ENCODE measurements around the gene FBXL13.
"Not testable (repeated sequence)": the region's sequence is repeated elsewhere in the genome, so short reads cannot be mapped to it uniquely, and the experiment has no call there.

FBXL13 gene

DNA sequence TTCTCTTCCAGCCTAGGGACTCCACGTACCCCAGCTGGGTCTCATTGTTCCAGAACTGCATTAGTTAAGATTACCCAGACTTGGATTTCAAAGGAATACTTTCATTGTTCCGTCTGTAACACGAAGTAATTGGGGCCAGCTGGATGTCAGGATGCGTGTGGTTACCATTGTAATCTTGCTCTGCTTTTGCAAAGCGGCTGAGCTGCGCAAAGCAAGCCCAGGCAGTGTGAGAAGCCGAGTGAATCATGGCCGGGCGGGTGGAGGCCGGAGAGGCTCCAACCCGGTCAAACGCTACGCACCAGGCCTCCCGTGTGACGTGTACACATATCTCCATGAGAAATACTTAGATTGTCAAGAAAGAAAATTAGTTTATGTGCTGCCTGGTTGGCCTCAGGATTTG lies 140.8 kb downstream of the FBXL13 start:
- no peak for DNase-seq

DNA sequence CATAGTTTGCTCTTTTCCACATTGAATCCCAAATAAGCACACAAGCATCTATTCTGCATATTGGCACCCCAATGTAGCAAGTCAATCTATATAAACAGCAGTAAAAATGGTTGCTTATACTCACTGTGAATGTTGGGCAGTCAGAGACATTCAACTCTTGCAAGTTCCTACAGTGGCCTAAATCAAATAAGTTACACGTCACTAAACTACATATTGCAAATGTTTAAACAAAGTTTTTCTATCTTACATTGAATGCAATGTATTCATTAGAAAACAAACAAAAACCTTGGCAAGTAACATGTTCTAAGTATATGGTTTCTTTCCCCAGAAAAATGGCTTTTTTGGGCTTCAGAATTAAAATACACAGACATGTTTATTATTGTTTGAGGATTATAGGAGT lies 142.8 kb downstream of the FBXL13 start:
- DNase-seq = no peak

DNA sequence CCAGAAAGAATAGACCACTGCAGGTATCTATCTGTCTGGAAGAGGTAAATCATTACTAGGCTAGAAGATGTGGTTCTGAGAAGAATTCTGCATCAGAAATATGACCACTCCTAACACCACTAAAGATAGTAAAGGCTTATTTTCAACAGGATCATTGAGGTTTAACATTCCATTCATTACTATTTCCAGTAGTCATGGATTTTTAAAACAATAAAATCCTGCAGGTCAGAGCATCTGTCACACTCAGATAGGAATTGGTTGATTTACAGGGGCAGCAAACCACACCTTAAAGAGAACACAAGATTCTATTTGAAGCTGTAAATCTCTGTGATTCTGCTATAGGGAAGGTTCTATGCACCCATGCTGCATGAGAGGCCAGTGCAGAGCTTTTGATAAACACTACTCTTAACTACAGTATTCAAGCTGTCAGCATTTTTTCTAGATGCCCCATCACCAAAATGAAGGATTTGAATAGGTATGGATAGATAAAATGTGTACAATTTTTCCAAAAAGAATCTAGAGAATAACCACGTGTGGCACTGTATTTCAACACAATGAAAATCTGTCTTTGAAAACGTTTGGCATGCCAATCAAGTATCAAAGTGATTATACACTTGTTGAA lies 147.2 kb downstream of the FBXL13 start:
- DNase-seq = no peak

DNA sequence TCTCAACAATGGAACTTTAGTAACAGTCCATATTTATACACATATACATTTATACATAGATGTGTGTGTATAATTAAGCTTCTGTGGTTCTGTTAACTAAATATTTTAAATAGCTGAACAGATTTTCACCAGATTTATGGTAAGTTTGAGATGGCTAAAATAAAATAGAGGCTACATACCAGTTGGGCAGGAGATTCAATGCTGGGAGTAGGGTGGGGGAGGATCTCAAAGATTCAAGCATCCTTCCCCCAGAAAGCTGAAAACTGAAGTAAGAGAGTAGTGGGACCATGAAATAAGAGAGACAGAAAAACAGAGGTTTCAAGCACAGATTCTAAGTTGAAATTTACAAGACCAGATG lies 147.8 kb downstream of the FBXL13 start:
- no peak for DNase-seq

DNA sequence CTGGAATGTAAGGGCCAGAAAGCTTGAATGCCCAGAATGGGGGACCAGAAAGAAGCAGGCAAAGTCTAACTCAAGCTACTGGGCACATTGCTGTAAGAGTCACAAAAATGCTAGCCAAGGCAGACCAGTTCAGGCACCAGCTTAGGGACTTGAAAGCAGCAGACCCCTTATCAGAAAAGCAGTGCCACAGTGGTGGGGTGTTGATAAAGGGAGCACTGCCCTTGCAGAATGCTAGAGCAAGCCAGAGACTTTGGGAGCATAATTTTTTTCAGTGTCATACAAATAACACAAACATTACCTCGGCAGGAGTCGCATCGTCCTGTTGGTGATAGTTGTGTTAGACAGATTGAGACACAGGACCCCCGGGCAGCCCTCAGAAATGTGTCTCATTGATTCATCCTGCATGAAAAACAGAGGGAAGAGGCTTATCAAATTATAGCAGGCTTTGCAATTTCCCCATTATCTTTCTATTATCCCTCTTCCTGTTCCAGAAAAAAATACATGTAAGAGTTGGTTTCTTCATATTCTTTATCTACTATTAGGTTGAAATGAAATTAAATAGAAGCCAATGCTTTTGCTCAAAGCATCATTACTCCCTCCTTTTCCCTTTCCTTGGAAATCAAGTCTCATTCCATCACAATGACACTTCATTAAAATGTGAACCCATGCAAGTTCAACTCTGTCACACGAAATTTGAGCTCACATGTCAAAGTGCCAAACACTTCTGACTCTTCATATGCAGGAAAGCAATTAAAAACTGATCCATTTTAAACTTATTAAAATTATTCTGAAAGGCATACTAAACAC lies 148.4 kb downstream of the FBXL13 start:
- no peak for DNase-seq

DNA sequence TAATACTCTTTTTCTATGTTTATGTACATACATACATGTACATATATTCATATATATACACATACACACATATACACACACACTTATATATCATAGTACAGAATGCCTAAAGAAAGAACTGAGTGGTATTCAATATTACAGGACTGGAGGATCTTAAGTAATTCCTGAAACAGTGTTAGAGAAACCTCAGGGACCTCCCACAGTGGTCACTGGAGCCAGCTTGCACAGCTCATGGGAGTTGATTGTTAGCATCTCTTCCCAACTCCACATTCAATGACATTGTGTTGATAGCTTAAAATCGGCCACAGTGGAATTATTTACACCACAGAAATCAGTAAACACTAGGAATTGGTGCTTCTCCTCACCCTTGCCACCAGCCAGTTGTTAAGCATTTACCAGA lies 155.8 kb downstream of the FBXL13 start:
- DNase-seq = no peak

DNA sequence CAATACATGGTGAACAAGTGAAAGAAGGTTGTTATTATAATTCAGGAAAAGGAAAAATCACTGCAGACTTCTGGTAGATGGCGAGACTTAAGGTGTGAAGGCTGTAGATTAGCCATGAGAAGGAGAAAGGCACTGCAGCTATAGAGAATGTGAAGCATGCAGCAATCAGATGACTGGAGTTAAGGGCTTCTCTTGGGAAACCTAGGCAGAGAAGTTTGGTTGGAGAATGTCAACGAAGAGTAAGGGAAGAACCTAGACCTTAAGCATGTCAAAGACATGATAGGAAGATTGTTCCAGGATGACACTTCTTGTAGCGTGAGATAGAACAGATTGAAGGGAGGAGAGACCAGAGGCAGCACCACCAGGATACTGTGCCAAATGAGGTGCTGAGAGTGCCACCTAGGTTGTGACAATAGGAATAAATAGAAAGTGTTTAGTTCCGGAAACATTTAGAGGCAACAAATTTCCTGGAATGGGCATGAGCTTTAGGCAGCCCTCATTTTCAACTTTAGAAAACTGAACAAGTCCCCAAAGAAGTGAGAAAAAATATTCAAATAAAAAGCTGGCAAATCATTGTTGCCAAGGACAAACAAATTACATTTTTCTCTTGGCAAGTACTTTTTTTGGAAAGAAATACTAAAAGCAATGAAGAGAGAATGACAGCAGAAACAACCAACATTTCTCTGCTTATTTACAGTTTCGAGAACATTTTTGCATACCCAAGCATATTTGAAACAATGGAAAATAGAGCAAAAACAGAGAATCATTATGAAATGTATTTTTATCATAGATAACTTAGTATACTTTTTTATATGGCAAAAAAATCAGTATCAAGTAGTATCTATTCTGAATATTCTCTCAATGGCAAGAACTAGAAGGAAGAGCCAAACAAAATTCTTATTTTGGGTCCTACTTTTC lies 156.9 kb downstream of the FBXL13 start:
- no peak for DNase-seq

DNA sequence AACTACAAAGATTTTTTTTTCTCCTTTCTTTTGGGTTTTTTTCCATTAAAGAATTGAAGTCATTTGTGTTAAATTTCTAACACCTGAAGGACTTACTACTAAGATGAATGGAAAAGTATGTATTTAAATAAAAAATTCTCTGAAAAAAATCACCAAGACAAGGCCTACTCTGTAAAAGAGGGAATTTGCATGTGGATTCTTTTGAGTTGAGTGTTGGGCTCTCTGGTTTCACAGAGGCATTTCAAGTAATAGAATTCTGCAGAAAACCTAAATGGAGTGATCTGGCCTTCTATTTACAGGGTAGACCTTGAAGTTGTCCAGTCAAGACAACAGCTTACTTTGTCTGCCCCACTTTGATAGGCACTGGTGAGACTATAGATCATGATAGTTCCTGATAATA lies 157.7 kb downstream of the FBXL13 start:
- no peak for DNase-seq

DNA sequence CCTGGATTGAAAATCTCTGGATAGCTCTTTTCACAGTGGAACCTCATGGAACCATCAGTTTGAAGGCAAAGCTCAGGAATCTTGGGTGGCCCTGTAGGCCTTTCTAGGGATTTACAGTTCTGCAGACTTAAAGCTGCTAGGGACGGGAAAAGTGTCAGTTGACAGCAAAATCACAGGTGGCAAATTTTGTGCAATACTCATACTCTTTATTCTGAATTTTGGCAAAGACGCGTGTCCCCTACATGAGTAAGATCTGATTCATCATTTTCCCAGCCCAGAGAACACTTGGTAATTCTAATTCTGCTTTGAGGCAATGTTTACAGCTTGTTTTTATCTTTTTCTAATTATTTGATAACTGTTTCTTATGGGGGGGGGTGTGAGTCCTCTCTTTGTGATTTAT lies 158.2 kb downstream of the FBXL13 start:
- DNase-seq = no peak

DNA sequence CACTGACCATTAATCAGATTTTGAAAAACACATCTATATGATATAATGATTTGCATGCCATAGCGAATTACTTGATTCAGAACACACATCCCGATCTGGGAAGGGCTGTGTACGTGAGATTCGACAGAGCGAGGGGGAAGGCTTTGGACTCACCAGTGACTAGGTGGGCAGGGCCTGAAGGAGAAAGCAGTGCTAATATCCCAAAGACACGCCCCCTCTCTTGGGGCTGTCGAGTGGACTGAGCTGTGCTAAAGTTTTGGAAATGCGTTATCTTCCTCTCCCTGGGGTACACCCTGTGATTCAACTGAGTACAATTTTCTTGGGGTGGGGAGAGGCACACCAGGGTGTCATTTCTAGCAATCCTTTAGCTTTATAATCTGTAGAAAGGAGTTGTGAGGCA lies 160.0 kb downstream of the FBXL13 start:
- DNase-seq = no peak

DNA sequence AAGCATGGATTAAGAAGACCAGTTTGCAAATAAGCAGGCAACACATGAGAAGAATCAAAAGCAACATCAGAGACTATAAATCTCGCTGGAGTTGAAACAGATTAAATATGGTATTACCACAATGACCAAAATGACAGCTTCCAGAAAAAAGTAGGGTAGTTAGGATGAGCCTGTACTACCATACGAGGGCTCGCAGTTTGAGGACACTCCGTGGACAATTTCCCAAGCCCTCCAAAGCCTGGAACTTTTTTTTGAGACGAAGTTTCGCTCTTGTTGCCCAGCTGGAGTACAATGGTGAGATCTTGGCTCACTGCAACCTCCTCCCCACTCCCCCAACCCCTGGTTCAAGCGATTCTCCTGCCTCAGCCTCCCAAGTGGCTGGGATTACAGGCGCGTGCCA lies 160.8 kb downstream of the FBXL13 start:
- no peak for DNase-seq

DNA sequence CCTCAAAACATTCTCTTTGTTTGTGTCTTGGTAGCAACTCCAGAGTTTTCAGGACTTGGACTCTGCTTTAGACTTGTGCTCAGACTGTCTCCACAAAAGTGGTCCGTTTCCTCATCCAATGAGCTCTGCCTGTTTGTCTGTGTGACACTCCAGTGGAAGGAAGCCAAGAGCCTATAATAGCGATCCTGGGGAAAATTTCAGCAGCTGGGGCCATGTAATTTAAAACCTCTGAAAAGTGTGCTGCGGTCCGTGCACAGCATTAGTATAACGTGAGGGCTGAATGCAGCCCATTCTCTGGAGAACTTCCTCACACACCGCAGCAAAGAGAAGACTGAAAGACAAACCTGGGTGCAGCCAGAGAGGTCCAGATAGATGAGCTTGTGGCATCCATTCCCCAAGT lies 161.9 kb downstream of the FBXL13 start, which contains the start of gene LRRC17:
Gene LRRC17 (plus strand): TSS at position 259 of the 400 bp plus-strand sequence. CDS start 20,914 bp downstream, outside the sequence.
- DNase-seq = no peak

DNA sequence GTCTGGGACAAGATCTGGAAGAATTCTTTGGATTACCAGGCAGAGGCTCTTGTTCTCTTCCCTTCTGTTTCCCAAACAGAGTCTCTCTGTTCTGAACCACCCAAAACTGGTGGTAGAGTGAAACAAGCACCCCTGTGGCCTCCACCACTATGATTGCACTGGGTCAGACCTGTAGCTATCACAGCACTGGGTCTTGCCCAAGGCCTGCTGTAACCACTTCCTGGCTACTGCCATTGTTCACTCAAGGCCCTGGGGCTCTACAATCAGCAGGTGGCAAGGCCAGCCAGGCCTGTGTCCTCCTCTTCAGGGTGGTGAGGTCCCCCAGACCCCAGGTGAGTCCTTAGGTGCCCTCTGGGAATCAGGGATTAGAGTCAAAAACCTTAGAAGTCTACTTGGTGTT lies 165.9 kb downstream of the FBXL13 start:
- DNase-seq = no peak

DNA sequence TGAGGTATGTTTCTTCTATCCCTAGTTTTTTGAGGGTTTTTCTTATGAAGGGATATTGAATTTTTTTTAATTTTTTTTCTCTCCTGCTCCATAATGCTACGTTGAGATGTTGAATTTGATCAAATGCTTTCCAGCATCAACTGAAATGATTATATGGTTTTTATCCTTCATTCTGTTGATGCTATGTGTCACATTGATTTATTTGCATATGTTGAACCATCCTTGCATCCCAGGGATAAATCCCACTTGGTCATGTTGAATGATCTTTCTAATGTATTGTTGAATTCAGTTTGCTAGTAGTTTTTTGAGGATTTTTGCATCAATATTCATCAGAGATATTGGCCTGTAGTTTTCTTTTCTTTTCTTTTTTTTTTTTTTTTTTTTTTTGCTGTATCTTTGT lies 171.0 kb downstream of the FBXL13 start:
- not testable (repeated sequence) for DNase-seq

DNA sequence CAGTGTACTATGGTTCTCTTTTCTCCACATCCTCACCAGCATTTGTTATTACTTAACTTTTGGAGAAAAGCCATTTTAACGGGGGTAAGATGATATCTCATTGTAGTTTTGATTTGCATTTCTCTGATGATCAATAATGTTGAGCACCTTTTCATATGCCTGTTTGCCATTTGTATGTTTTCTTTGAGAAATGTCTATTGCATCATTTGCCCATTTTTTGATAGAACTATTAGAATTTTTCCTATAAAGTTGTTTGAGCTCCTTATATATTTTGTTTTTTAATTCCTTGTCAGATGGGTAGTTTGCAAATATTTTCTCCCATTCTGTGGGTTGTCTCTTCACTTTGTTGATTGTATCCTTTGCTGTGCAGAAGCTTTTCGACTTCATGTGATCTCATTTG lies 172.5 kb downstream of the FBXL13 start:
- DNase-seq = not testable (repeated sequence)

DNA sequence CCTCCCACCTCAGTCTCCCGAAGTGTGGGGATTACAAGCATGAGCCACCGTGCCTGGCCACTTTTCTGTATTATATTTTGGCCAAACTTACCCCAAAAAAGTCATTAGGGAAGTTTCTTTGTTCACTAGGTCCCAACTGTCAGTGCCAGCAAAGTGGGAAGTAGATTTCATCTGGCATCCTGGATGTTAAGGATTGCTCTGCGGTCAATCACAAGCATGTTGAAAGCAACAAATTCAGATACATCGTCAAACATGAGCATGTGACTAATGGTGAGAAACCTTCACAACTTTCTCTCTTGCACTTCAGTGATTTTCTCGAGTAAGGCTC lies 176.1 kb downstream of the FBXL13 start:
- no peak for DNase-seq

DNA sequence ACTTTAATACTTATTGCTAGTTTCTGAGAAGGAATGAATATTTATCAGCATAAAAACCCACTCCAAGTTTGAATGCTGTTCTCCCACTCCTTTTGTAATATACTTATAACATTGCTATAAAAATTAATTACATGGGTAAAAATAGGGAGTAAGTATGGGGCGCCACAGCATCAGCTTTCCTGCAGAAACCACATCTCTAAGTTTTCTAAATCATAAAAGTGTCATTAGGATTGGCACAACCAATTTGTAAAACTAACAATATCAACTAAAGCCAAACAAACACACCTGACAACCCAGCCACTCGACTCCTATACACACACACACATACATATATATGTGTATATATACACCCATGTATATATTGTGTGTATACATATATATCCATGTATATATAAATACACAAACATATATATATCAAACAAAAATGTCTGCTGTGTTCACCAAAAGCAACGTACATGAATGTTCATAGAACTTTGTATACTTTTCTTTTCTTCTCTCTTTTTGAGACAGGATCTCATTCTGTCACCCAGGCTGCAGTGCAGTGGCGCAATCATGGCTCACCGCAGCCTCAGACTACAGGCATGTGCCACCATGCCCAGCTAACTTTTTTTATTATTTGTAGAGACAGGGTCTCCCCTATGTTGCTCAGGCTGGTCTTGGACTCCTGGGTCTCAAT lies 176.6 kb downstream of the FBXL13 start:
- DNase-seq = no peak

DNA sequence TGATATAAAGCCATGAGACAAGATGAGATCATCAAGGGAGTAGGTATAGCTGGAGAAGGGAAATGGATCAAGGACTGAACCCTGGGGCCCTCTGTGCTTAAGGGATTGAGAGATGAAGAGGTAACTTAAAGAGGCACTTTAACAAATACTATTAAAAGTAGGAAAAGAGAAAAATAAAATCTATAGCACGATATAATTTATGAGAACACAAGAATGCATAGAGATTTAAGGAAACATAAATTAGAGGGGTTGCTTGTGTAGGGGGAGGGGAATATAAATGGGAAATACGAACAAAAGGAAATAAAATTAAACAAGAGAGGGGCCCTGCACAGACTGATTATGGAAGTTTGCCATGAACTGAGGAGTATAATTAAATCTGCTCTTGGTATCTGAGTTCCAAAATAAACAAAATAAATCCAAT lies 177.4 kb downstream of the FBXL13 start:
- DNase-seq = no peak

DNA sequence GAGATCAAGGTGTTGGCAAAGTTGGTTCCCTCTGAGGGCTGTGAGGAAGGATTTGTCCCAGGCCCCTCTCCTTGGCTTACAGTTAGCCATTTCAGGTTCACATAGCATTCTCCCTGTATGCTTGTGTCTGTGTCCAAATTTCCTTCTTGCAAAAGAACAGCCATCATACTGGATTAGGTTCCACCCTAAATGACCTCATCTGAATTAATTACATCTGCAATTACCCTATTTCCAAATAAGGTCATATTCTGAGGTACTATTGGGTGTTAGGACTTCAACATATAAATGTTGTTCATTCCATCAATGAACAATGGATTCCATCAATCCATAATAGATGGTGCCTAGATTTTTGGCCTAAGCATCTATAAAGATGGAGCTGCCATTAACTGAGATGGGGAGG lies 178.0 kb downstream of the FBXL13 start:
- no peak for DNase-seq

DNA sequence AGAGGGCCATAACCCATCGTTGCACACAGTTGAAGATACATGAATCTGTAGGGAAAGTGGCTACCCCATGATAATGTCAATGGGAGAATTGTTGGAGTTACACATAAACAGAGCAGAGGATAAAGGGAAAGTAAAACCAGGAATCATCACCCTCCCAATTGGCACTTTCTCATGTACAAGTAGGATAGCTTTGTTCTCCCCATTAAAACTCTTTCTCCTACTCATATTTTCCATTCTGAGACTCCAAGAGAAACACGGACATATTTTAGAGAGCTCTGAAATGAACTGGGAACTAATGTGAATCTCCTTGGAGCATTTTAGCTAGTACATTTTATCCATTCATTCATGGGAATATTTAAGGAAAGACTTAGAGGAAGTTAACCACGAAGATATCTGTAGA lies 179.0 kb downstream of the FBXL13 start:
- DNase-seq = no peak

DNA sequence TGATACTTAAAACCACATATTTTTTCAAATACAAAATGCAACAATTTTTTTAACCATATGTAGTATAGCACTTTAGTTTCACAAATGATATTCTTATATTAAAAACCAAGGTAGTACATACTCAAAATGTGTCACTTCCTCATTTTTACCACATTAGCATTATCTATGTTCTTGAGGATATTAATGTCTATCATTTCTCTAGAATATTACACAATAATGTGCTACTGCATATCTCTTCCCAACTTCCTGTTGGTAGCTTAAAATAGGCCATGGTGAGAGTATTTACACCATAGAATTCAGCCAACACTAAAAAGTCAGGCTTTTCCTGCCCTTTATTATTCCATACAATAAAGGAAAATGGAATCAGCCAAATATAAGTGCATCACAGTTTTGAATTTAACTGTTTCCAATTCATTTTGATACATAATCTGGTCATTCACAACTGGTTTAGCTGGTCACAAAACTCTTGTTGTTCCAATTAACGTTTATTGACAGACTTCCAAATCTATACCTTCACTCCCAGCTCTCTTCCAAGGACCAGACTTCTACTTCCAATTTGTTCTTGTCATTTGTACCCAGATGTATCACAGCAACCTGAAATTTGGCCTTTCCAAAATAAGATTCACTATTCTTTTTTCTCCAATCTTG lies 181.8 kb downstream of the FBXL13 start:
- no peak for DNase-seq

DNA sequence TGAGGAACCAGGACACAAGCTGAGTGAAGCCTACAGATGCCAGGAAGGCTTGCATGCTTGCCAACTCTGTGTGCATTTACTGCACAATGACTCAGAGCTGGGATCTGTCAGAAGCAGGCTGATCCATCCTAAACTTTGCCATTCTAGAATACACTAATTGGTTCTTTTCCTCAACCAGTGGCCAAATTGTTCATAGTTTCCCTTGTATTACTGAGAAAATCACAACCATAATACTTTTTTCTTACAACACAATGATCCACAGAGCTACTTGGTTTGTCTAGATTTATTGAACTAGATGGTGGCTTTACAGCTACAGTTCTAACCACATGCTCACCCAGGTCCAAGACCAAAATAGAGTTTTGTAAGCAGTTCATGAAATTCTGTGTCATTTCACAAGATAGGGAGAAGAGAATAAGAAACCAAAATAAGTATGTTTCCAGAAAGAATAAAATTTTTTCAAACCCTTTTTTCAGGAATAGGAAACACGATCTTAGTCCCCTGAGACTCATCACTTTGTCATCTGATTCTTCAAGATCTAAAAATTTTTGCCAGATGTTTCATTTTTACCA lies 182.8 kb downstream of the FBXL13 start:
- DNase-seq = no peak

All from CD4-positive, alpha-beta T cell treated with Interleukin-6 for 4 hours (primary cell).